GM12874 (cell line): ENCODE measurements around the gene GJA4.

ENCODE experiments used
- CTCF ChIP-seq: IDR thresholded peaks from 2 replicates; pipeline ENCODE4 v1.5.1; 2011; ENCODE audit warnings: low read depth, mild to moderate bottlenecking, control low read depth, low read length, moderate library complexity; ENCODE audit not compliant: insufficient read depth

The GJA4 gene

GRCh38 chr1:34771573-34772371, 21.0 kb upstream of the GJA4 start:
- no peak for TF ChIP-seq CTCF

- no peak for TF ChIP-seq CTCF
Observed at GRCh38 chr1:34774957-34775356, 17.8 kb upstream of the GJA4 start.

- no peak for TF ChIP-seq CTCF
Observed at GRCh38 chr1:34776911-34777310, 15.9 kb upstream of the GJA4 start.

- no peak for TF ChIP-seq CTCF
Observed at GRCh38 chr1:34777519-34778321, 15.1 kb upstream of the GJA4 start.

- no peak for TF ChIP-seq CTCF
Observed at GRCh38 chr1:34778381-34778780, 14.4 kb upstream of the GJA4 start.

- TF ChIP-seq CTCF: no peak
Observed at GRCh38 chr1:34779005-34779404, 13.8 kb upstream of the GJA4 start.

- TF ChIP-seq CTCF: no peak
Observed at GRCh38 chr1:34779526-34779925, 13.3 kb upstream of the GJA4 start.
